Naive thymus-derived CD8-positive, alpha-beta T cell (primary cell): ENCODE measurements around the gene DNAJB5. TPM values are rescaled to one million over a fixed set of nuclear protein-coding genes. Genes with fewer than 3 reads are reported as not detected.
"Not testable (repeated sequence)": the region's sequence is repeated elsewhere in the genome, so short reads cannot be mapped to it uniquely, and the experiment has no call there.

ENCODE experiments used
- ATAC-seq, 2 donors: fragments of 150-1000 bp; cut with Tn5 transposase in 1 of 2; sonication (Bioruptor Pico), chemical (Tn5 transposase) in 1 of 2; 1 replicate in 1 of 2; 2 replicates in 1 of 2; pipeline ENCODE4 v1.10.0; 2021; ENCODE audit warnings: mild to moderate bottlenecking in 2 of 2, moderate library complexity in 2 of 2
- POLR2A ChIA-PET: fragments of 350-600 bp; sonication (Branson Sonifier 250); formaldehyde crosslinking; loops from one replicate; lab custom pipeline; 2021; ENCODE audit warnings: antibody characterized with exemption; lab: Charles Lee
- DNase-seq, 10 donors: peaks; one replicate each; pipeline versions ENCODE4 v3.0.0 to v3.0.0-alpha.2; 2020 to 2022
- H3K27ac Mint-ChIP-seq, 10 donors: one replicate each; pipeline ENCODE4 v1.8.0; 2020 to 2022; ENCODE audit warnings: mild to moderate bottlenecking in 10 of 10, mixed read lengths in 10 of 10, moderate library complexity in 4 of 10, inconsistent platforms in 1 of 10
- H3K27me3 Mint-ChIP-seq, 5 donors: one replicate each; pipeline ENCODE4 v1.8.0; 2021 to 2022; ENCODE audit warnings: mixed read lengths in 5 of 5
- H3K36me3 Mint-ChIP-seq, 3 donors: one replicate each; pipeline ENCODE4 v1.8.0; 2020 to 2022; ENCODE audit warnings: mixed read lengths in 3 of 3, mild to moderate bottlenecking in 2 of 3, inconsistent platforms in 1 of 3
- H3K4me1 Mint-ChIP-seq, 4 donors: one replicate each; pipeline ENCODE4 v1.8.0; 2021 to 2022; ENCODE audit warnings: mixed read lengths in 4 of 4
- H3K4me3 Mint-ChIP-seq, 10 donors: one replicate each; pipeline ENCODE4 v1.8.0; 2020 to 2022; ENCODE audit warnings: mild to moderate bottlenecking in 10 of 10, mixed read lengths in 10 of 10, moderate library complexity in 6 of 10, inconsistent platforms in 1 of 10
- H3K9me3 Mint-ChIP-seq, 9 donors: one replicate each; pipeline ENCODE4 v1.8.0; 2020 to 2022; ENCODE audit warnings: mixed read lengths in 9 of 9, mild to moderate bottlenecking in 3 of 9, inconsistent platforms in 1 of 9, moderate library complexity in 1 of 9
- polyA plus RNA-seq, 3 donors: library from polyadenylated mRNA; unstranded; fragments of 300-500 nt; fragmentation: Illumina TruSeq; gene quantifications; one replicate each; pipeline ENCODE4 v1.2.3, GENCODE V29; 2021
- total RNA-seq, 8 experiments: library from RNA in 2 of 8; stranded (reverse) in 2 of 8; gene quantifications; one replicate each; pipeline ENCODE4 v1.2.3 and lab custom pipeline; 2021 to 2026

The DNAJB5 gene
- total and polyA plus RNA-seq, 5 experiments from 2014 or later = 0.47 to 2.0 (median 1.9) TPM

- POLR2A ChIA-PET = no interaction called here
- H3K36me3 Mint-ChIP-seq = peaks cover 11 to 31% (median 24%) of the 10 kb centered on the region in 3 donors
Measured at GRCh38 chr9:35014517-35014916, 25.0 kb downstream of the DNAJB5 start.

GRCh38 chr9:35023443-35023842, 33.9 kb downstream of the DNAJB5 start:
- H3K27me3 Mint-ChIP-seq, ATAC-seq, POLR2A ChIA-PET, H3K4me1 Mint-ChIP-seq, H3K9me3 Mint-ChIP-seq: not testable (repeated sequence)
- DNase-seq = peak in 1 of 10 donors; percentile 4
- Mint-ChIP-seq H3K27ac (peak overlapping the region in 2 of 10 donors; percentile 37 to 73), H3K4me3 (peak overlapping the region in 1 of 10 donors; percentile 8), H3K36me3 (peaks cover 9 to 21% (median 10%) of the 10 kb centered on the region in 3 donors)

More at GRCh38 chr9:35014517-35014916, 25.0 kb downstream of the DNAJB5 start:
- H3K27me3 Mint-ChIP-seq = no peaks in the 10 kb centered on the region
- peaks cover 0 to 11% (median 6%) of the 10 kb centered on the region in 4 donors for H3K4me1 Mint-ChIP-seq
- no peak overlapping the region for H3K27ac Mint-ChIP-seq
- peaks cover 0 to 19% (median 11%) of the 10 kb centered on the region in 9 donors for H3K9me3 Mint-ChIP-seq
- ATAC-seq (no peak), DNase-seq (no peak)
- H3K4me3 Mint-ChIP-seq = no peak overlapping the region

GRCh38 chr9:35026671-35027070, 37.1 kb downstream of the DNAJB5 start:
- H3K4me1 Mint-ChIP-seq = peaks cover 5 to 8% (median 6%) of the 10 kb centered on the region in 4 donors
- no peaks in the 10 kb centered on the region for H3K9me3 Mint-ChIP-seq
- H3K27me3 Mint-ChIP-seq = no peaks in the 10 kb centered on the region
- peaks cover 0 to 12% (median 4%) of the 10 kb centered on the region in 3 donors for H3K36me3 Mint-ChIP-seq
- no peak for DNase-seq
- H3K27ac Mint-ChIP-seq = peak overlapping the region in 1 of 10 donors; percentile 84
- POLR2A ChIA-PET = no interaction called here
- no peak overlapping the region for H3K4me3 Mint-ChIP-seq
- no peak for ATAC-seq

- DNase-seq (no peak), ATAC-seq (no peak)
- Mint-ChIP-seq H3K9me3 (no peaks in the 10 kb centered on the region), H3K36me3 (peaks cover 0 to 6% (median 4%) of the 10 kb centered on the region in 3 donors), H3K27me3 (no peaks in the 10 kb centered on the region), H3K4me1 (peaks cover 5 to 8% (median 6%) of the 10 kb centered on the region in 4 donors), H3K4me3 (no peak overlapping the region), H3K27ac (no peak overlapping the region)
- POLR2A ChIA-PET = no interaction called here
Measured at GRCh38 chr9:35027374-35027773, 37.8 kb downstream of the DNAJB5 start.

- no peaks in the 10 kb centered on the region for H3K27me3 Mint-ChIP-seq
- no peak overlapping the region for H3K27ac Mint-ChIP-seq
- peaks cover 0 to 6% (median 4%) of the 10 kb centered on the region in 3 donors for H3K36me3 Mint-ChIP-seq
- no peak overlapping the region for H3K4me3 Mint-ChIP-seq
- ATAC-seq = no peak
- DNase-seq = no peak
- H3K4me1 Mint-ChIP-seq = peaks cover 5 to 8% (median 6%) of the 10 kb centered on the region in 4 donors
- POLR2A ChIA-PET = no interaction called here
- no peaks in the 10 kb centered on the region for H3K9me3 Mint-ChIP-seq
Measured at GRCh38 chr9:35027860-35028259, 38.3 kb downstream of the DNAJB5 start.

- H3K27me3 Mint-ChIP-seq = no peaks in the 10 kb centered on the region
- no peak for ATAC-seq
- H3K9me3 Mint-ChIP-seq = no peaks in the 10 kb centered on the region
- H3K4me3 Mint-ChIP-seq = no peak overlapping the region
- H3K4me1 Mint-ChIP-seq = peaks cover 4 to 7% (median 4%) of the 10 kb centered on the region in 4 donors
- no peak for DNase-seq
- H3K36me3 Mint-ChIP-seq = peaks cover 0 to 6% (median 4%) of the 10 kb centered on the region in 3 donors
- H3K27ac Mint-ChIP-seq = peak overlapping the region in 1 of 10 donors; percentile 14
- POLR2A ChIA-PET = no interaction called here
Measured at GRCh38 chr9:35028341-35028740, 38.8 kb downstream of the DNAJB5 start.

GRCh38 chr9:35029241-35029640, 39.7 kb downstream of the DNAJB5 start:
- H3K27ac Mint-ChIP-seq = no peak overlapping the region
- no peaks in the 10 kb centered on the region for H3K9me3 Mint-ChIP-seq
- H3K36me3 Mint-ChIP-seq = peaks cover 0 to 2% (median 0%) of the 10 kb centered on the region in 3 donors
- H3K27me3 Mint-ChIP-seq = no peaks in the 10 kb centered on the region
- POLR2A ChIA-PET = no interaction called here
- ATAC-seq (no peak), DNase-seq (no peak)
- peaks cover 0 to 3% (median 0%) of the 10 kb centered on the region in 4 donors for H3K4me1 Mint-ChIP-seq
- H3K4me3 Mint-ChIP-seq = no peak overlapping the region

GRCh38 chr9:35029852-35030251, 40.3 kb downstream of the DNAJB5 start:
- Mint-ChIP-seq H3K27me3 (no peaks in the 10 kb centered on the region), H3K4me1 (no peaks in the 10 kb centered on the region), H3K9me3 (no peaks in the 10 kb centered on the region), H3K36me3 (no peaks in the 10 kb centered on the region), H3K4me3 (no peak overlapping the region), H3K27ac (no peak overlapping the region)
- no peak for DNase-seq
- POLR2A ChIA-PET = no interaction called here
- ATAC-seq = no peak

GRCh38 chr9:35033101-35033500, 43.6 kb downstream of the DNAJB5 start:
- DNase-seq (no peak), ATAC-seq (no peak)
- Mint-ChIP-seq H3K27ac (peak overlapping the region in 2 of 10 donors; percentile 45 to 74), H3K4me1 (peaks cover 7 to 13% (median 10%) of the 10 kb centered on the region in 4 donors), H3K9me3 (no peaks in the 10 kb centered on the region), H3K27me3 (no peaks in the 10 kb centered on the region), H3K36me3 (peaks cover 0 to 2% (median 0%) of the 10 kb centered on the region in 3 donors), H3K4me3 (no peak overlapping the region)
- POLR2A ChIA-PET = no interaction called here

GRCh38 chr9:35035851-35036701, 46.5 kb downstream of the DNAJB5 start:
- no peaks in the 10 kb centered on the region for H3K27me3 Mint-ChIP-seq
- no peaks in the 10 kb centered on the region for H3K9me3 Mint-ChIP-seq
- H3K4me3 Mint-ChIP-seq = peak overlapping the region; percentile 55 to 72 (median 68)
- H3K27ac Mint-ChIP-seq = peak overlapping the region in 5 of 10 donors; percentile 11 to 85 (median 49)
- peaks cover 0 to 2% (median 0%) of the 10 kb centered on the region in 3 donors for H3K36me3 Mint-ChIP-seq
- POLR2A ChIA-PET = interaction anchor here (0.8 to 1.5 kb wide), 2 partner anchors 16 to 67 kb away, joined by 4 to 6 read pairs; partner anchors contain the start of gene STOML2
- ATAC-seq (peak; percentile 81 to 85), DNase-seq (peak in 9 of 10 donors; percentile 8 to 66 (median 31))
- H3K4me1 Mint-ChIP-seq = peaks cover 7 to 13% (median 10%) of the 10 kb centered on the region in 4 donors

- Mint-ChIP-seq H3K4me1 (peaks cover 0 to 7% (median 1%) of the 10 kb centered on the region in 4 donors), H3K27ac (no peak overlapping the region), H3K27me3 (no peaks in the 10 kb centered on the region), H3K9me3 (no peaks in the 10 kb centered on the region), H3K36me3 (peaks cover 0 to 19% (median 0%) of the 10 kb centered on the region in 3 donors), H3K4me3 (no peak overlapping the region)
- ATAC-seq (no peak), DNase-seq (no peak)
- POLR2A ChIA-PET = no interaction called here
Measured at GRCh38 chr9:35042081-35042604, 52.6 kb downstream of the DNAJB5 start.

GRCh38 chr9:35042891-35043545, 53.5 kb downstream of the DNAJB5 start:
- Mint-ChIP-seq H3K9me3 (no peaks in the 10 kb centered on the region), H3K4me3 (no peak overlapping the region), H3K36me3 (peaks cover 0 to 23% (median 0%) of the 10 kb centered on the region in 3 donors), H3K27me3 (no peaks in the 10 kb centered on the region), H3K27ac (peak overlapping the region in 3 of 10 donors; percentile 22 to 81 (median 52)), H3K4me1 (peaks cover 0 to 7% (median 1%) of the 10 kb centered on the region in 4 donors)
- POLR2A ChIA-PET = no interaction called here
- DNase-seq (no peak), ATAC-seq (no peak)
